Testis (tissue), 3 donors: ENCODE measurements around the gene S1PR5. TPM values are rescaled to one million over a fixed set of nuclear protein-coding genes. Genes with fewer than 3 reads are reported as not detected.
A peak's percentile ranks its signal among the peaks of the same experiment; 100 is the strongest.

Experiments used
- DNase-seq: peaks from one replicate; pipeline ENCODE4 v3.0.0-alpha.2; 2019
- H3K27ac ChIP-seq, 2 donors: fragments of 200-600 bp; sonication (generic); one replicate each; pipeline ENCODE4 v1.5.1; 2019
- H3K27me3 ChIP-seq: fragments of 200-600 bp; sonication (generic); one replicate; pipeline ENCODE4 v1.5.1; 2019
- H3K36me3 ChIP-seq: fragments of 200-600 bp; sonication (generic); one replicate; pipeline ENCODE4 v1.5.1; 2017; ENCODE audit warnings: low read depth; ENCODE audit errors: missing control alignments
- H3K4me1 ChIP-seq: fragments of 200-600 bp; sonication (generic); one replicate; pipeline ENCODE4 v1.5.1; 2019
- H3K4me3 ChIP-seq, 2 donors: fragments of 200-600 bp; sonication (generic); one replicate each; pipeline ENCODE4 v1.5.1; 2017 to 2019
- H3K9me3 ChIP-seq: fragments of 200-600 bp; sonication (generic); one replicate; pipeline ENCODE4 v1.5.1; 2017
- POLR2A ChIP-seq: fragments of 450-650 bp; IDR thresholded peaks from one replicate; pipeline ENCODE4 v1.6.1; 2017; ENCODE audit warnings: antibody characterized with exemption, mild to moderate bottlenecking, moderate library complexity
- WGBS, 2 donors: methylation state at CpG; one replicate each; pipeline ENCODE4 v1.1.5; 2018; 5-methylcytosine and 5-hydroxymethylcytosine counted together
- intact Hi-C: fragments of 100-400 bp; cut with DNase I; formaldehyde crosslinking; loops from one replicate; pipeline ENCODE4 v1.15.1; 2023; ENCODE audit warnings: low total_unique reads
- polyA plus RNA-seq: library from polyadenylated mRNA; stranded (reverse); fragments of 350-450 nt; fragmentation: Illumina TruSeq; extraction: RNeasy Lipid Tissue Mini Kit (QIAGEN cat#74804); gene quantifications from one replicate; pipeline ENCODE4 v1.2.3, GENCODE V29; 2014; ENCODE audit warnings: low read depth, low replicate concordance; ENCODE audit not compliant: insufficient read depth
- total RNA-seq, 2 donors: library from RNA; depleted of rRNA; stranded (reverse); fragments of >200 nt; gene quantifications; one replicate each; pipeline ENCODE4 v1.2.3, GENCODE V29; 2016
- TF ChIP-seq, protein P1 (sequence below), 3 experiments: fragments of 450-650 bp in 2 of 3; fragments of 200-600 bp in 1 of 3; sonication (generic) in 1 of 3; IDR thresholded peaks; one replicate each; pipeline ENCODE4 v1.5.1; 2016 to 2019; ENCODE audit warnings: antibody characterized with exemption in 3 of 3, mild to moderate bottlenecking in 2 of 3, moderate library complexity in 1 of 3

S1PR5 gene
- total and polyA plus RNA-seq, 3 donors from 2014 or later: 0.12 to 0.61 (median 0.31) TPM

DNA sequence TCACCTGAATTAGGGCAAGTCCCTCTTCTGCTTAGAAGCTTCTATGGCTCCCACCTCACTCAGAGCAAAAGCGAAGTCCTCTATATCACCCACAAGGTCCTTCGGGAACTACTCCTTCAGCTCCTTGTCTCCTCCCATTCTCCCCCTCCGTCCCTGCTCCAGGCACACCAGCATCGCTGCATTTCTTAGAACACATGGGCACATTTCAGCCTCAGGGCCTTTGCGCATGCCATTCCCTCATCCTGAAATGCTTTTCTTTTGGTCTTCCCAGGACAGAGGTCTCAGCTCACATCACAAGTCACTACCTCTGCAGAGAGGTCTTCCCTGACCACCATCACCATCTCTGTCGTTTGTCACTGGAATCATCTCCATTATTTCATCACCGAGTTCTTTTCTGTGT, 4.0 kb downstream of the S1PR5 start:
- 71 to 82% methylated on average over 7 of the region's 7 CpGs for WGBS, 2 donors
- H3K9me3 ChIP-seq: no peaks in the 10 kb centered on the region
- H3K27ac ChIP-seq: no peak overlapping the region
- H3K27me3 ChIP-seq: no peaks in the 10 kb centered on the region
- DNase-seq: no peak
- intact Hi-C loops: no loop called here
- H3K4me1 ChIP-seq: peaks cover 8% of the 10 kb centered on the region
- H3K4me3 ChIP-seq: no peak overlapping the region
- H3K36me3 ChIP-seq: no peaks in the 10 kb centered on the region
- no peak for TF ChIP-seq POLR2A

DNA sequence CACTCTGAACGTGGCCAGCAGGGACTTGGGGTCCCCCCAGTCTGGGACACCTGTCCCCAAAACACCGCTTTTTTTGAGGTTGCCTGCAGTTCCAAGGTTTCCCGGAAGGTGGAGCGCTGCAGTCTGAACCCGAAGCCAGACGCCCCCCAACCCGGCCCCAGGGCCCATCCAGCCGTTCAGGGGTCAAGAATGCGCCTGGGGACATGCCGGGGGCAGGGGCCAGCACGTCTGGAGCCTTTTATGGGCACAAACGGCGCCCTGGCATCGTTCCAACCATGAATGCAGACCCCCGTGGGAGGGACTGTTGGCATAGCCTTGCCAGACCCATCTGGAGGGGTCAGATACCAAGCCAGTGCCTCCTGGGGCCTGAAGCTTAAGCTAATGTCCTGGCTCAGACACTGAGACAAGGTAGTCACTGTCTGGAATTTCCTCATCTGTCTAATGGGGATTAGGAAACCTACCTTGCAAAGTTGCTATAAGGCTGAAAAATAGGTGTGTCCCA, 6.9 kb downstream of the S1PR5 start:
- TF ChIP-seq, protein P1, sequence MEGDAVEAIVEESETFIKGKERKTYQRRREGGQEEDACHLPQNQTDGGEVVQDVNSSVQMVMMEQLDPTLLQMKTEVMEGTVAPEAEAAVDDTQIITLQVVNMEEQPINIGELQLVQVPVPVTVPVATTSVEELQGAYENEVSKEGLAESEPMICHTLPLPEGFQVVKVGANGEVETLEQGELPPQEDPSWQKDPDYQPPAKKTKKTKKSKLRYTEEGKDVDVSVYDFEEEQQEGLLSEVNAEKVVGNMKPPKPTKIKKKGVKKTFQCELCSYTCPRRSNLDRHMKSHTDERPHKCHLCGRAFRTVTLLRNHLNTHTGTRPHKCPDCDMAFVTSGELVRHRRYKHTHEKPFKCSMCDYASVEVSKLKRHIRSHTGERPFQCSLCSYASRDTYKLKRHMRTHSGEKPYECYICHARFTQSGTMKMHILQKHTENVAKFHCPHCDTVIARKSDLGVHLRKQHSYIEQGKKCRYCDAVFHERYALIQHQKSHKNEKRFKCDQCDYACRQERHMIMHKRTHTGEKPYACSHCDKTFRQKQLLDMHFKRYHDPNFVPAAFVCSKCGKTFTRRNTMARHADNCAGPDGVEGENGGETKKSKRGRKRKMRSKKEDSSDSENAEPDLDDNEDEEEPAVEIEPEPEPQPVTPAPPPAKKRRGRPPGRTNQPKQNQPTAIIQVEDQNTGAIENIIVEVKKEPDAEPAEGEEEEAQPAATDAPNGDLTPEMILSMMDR (IDR thresholded peaks at IDR 0.05): peak in 2 of 3 experiments; percentile 30 to 68
- no peak for TF ChIP-seq POLR2A
- no peaks in the 10 kb centered on the region for H3K27me3 ChIP-seq
- DNase-seq: no peak
- intact Hi-C loops: no loop called here
- H3K36me3 ChIP-seq: no peaks in the 10 kb centered on the region
- no peaks in the 10 kb centered on the region for H3K9me3 ChIP-seq
- no peak overlapping the region for H3K4me3 ChIP-seq
- H3K4me1 ChIP-seq: no peaks in the 10 kb centered on the region
- no peak overlapping the region for H3K27ac ChIP-seq
- 14 to 33% methylated on average over 2 to 11 of the region's 15 CpGs for WGBS, 2 donors

DNA sequence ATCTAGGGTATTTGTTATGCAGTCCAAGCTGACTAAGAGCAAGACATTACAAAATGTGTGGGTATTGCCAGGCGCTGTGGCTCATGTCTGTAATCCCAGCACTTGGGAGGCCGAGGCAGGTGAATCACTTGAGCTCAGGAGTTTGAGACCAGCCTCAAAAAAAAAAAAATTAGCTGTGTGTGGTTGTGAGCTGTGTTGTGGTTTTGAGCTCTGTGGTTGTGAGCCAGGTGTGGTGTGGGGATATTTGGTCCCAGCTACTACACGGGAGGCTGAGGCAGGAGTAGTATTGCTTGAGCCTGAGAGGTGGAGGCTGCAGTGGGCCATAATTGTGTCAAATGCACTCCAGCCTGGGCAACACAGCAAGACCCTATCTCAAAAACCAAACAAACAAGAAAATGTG, 8.5 kb downstream of the S1PR5 start:
- Histone ChIP-seq H3K36me3 (no peaks in the 10 kb centered on the region), H3K4me3 (no peak overlapping the region), H3K27ac (no peak overlapping the region), H3K27me3 (no peaks in the 10 kb centered on the region), H3K4me1 (peaks cover 4% of the 10 kb centered on the region), H3K9me3 (no peaks in the 10 kb centered on the region)
- no peak for DNase-seq
- TF ChIP-seq, protein P1 (IDR thresholded peaks at IDR 0.05): no peak
- TF ChIP-seq POLR2A: no peak
- WGBS, 2 donors: 92 to 95% methylated on average over 3 of the region's 3 CpGs
- intact Hi-C loops: no loop called here

DNA sequence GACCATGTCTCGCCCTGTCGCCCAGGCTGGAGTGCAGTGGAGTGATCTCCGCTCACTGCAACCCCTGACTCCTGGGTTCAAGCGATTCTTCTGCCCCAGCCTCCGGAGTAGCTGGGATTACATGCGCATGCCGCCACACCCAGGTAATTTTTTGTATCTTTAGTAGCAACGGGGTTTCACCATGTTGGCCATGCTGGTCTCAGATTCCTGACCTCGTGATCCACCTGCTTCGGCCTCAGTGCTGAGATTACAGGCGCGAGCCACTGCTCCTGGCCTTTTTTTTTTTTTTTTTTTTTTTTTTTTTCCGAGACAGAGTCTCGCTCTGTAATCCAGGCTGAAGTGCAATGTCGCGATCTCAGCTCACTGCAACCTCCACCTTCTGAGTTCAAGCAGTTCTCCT, 9.2 kb downstream of the S1PR5 start:
- H3K4me3 ChIP-seq: no peak overlapping the region
- H3K4me1 ChIP-seq: peaks cover 4% of the 10 kb centered on the region
- no peaks in the 10 kb centered on the region for H3K27me3 ChIP-seq
- H3K27ac ChIP-seq: no peak overlapping the region
- DNase-seq: no peak
- WGBS, 2 donors: 86 to 95% methylated on average over 16 of the region's 16 CpGs
- TF ChIP-seq POLR2A: no peak
- TF ChIP-seq, protein P1 (IDR thresholded peaks at IDR 0.05): no peak
- no peaks in the 10 kb centered on the region for H3K9me3 ChIP-seq
- no peaks in the 10 kb centered on the region for H3K36me3 ChIP-seq
- intact Hi-C loops: no loop called here

- Histone ChIP-seq H3K27me3 (no peaks in the 10 kb centered on the region), H3K4me3 (no peak overlapping the region), H3K4me1 (peaks cover 13% of the 10 kb centered on the region), H3K9me3 (no peaks in the 10 kb centered on the region), H3K27ac (no peak overlapping the region), H3K36me3 (no peaks in the 10 kb centered on the region)
- 17 to 26% methylated on average over 17 of the region's 17 CpGs for WGBS, 2 donors
- TF ChIP-seq, protein P1 (IDR thresholded peaks at IDR 0.05): peak; percentile 16 to 84 (median 62)
- TF ChIP-seq POLR2A: no peak
- intact Hi-C loops: no loop called here
- DNase-seq: peak; percentile 88
Measured at GRCh38 chr19:10505583-10506229, 11.5 kb downstream of the S1PR5 start.
